ENCODE results near the gene LCN6. TPM values are rescaled to one million over a fixed set of nuclear protein-coding genes. Genes with fewer than 3 reads are reported as not detected.

LCN6 gene
- total and polyA plus RNA-seq, 2 of the 4 experiments (the other 2 are of a cell fraction) = not detected

DNA sequence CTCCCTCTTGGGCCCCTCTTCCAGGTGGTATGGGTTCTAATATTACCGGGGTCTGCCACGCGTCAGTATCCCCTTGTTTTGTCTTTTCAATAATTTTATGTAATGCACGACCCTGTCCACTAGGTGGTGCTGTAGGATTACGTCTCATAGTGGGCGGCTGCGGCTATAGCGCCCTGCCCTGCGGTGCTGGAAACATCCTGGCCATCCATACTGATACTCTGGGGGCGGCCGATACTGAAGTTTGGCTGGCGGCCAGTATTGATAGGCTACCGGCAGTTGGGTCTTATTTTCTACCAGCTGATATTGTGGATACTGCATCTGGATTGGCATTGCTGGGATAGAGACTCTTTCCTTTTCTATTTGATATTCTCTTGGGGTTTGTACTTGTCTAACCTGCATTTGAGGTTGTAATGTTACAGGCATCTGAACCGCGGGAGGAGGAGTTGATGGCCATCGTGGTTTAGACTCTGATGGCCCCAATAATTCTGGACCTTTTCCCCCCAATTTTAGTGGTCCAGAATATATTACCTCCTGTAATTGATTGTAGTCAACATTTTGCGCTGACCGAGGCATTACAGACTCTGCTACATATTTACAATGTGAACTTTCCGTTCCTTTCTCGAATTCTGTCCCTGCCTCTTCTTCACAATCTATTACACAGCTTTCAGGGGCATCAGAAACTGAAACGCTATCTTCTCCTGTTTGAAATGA lies 39.5 kb upstream of the LCN6 start:
- H3K4me3 ChIP-seq (ENCODE audit: insufficient read depth, low read depth, low read length) = no peak overlapping the region
- no peak overlapping the region for H4K91ac ChIP-seq (ENCODE audit: insufficient read depth, low read depth, low read length)
- H3K9me3 ChIP-seq (ENCODE audit: control insufficient read depth, insufficient read depth, low read length) = no peaks in the 10 kb centered on the region
- H3K27me3 ChIP-seq (ENCODE audit: control insufficient read depth, insufficient read depth, low read length) = peaks cover 5% of the 10 kb centered on the region; the same call in 1 of the 2 replicates
- no peak overlapping the region for H3K18ac ChIP-seq (ENCODE audit: low read depth, low read length)
- TF ChIP-seq FOS (IDR thresholded peaks at IDR 0.05; ENCODE audit: low read depth, low read length) (no peak), POLR2A (IDR thresholded peaks at IDR 0.05; ENCODE audit: low read depth, low read length) (no peak), SMC3 (IDR thresholded peaks at IDR 0.05; ENCODE audit: low read depth, low read length) (peak; percentile 68), RAD21 (IDR thresholded peaks at IDR 0.05; ENCODE audit: low read length) (peak; percentile 88), MXI1 (IDR thresholded peaks at IDR 0.05; ENCODE audit: borderline replicate concordance, low read depth, low read length) (no peak)
- TF ChIP-seq, protein P1, sequence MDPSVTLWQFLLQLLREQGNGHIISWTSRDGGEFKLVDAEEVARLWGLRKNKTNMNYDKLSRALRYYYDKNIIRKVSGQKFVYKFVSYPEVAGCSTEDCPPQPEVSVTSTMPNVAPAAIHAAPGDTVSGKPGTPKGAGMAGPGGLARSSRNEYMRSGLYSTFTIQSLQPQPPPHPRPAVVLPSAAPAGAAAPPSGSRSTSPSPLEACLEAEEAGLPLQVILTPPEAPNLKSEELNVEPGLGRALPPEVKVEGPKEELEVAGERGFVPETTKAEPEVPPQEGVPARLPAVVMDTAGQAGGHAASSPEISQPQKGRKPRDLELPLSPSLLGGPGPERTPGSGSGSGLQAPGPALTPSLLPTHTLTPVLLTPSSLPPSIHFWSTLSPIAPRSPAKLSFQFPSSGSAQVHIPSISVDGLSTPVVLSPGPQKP (IDR thresholded peaks at IDR 0.05; ENCODE audit: borderline replicate concordance, low read depth, low read length) = no peak
- TF ChIP-seq, protein P2, sequence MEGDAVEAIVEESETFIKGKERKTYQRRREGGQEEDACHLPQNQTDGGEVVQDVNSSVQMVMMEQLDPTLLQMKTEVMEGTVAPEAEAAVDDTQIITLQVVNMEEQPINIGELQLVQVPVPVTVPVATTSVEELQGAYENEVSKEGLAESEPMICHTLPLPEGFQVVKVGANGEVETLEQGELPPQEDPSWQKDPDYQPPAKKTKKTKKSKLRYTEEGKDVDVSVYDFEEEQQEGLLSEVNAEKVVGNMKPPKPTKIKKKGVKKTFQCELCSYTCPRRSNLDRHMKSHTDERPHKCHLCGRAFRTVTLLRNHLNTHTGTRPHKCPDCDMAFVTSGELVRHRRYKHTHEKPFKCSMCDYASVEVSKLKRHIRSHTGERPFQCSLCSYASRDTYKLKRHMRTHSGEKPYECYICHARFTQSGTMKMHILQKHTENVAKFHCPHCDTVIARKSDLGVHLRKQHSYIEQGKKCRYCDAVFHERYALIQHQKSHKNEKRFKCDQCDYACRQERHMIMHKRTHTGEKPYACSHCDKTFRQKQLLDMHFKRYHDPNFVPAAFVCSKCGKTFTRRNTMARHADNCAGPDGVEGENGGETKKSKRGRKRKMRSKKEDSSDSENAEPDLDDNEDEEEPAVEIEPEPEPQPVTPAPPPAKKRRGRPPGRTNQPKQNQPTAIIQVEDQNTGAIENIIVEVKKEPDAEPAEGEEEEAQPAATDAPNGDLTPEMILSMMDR (conservative IDR thresholded peaks at IDR 0.05; ENCODE audit: low read depth, low read length) = peak; percentile 81
- no peak overlapping the region for H3K56ac ChIP-seq (ENCODE audit: extremely low read depth, insufficient read depth, low read length)
- peaks cover 9% of the 10 kb centered on the region for H4K20me1 ChIP-seq (ENCODE audit: insufficient read depth, low read length)
- no peaks in the 10 kb centered on the region for H3K9me1 ChIP-seq (ENCODE audit: insufficient read depth, low read length)
- H2BK120ac ChIP-seq (ENCODE audit: low read depth, low read length) = no peak overlapping the region
- H2AK9ac ChIP-seq (replicated peaks; ENCODE audit: low read depth, low read length, poor library complexity) = peak overlapping the region; percentile 77
- WGBS, 2 experiments (ENCODE audit: extremely low coverage in 2 of 2, insufficient read length in 1 of 2) = no CpG with 5 or more reads among the region's 21 CpGs
- intact Hi-C loops (cut with micrococcal nuclease) (loop anchor here (1.0 kb wide), 2 partner anchors 241 to 247 kb away; no protein-coding TSS in a partner anchor), in situ Hi-C loops (cut with MboI; ENCODE audit: low sequenced_read_pairs) (loop anchor here (10.0 kb wide), 1 partner anchor 247 kb away; the partner anchor contains the start of gene FUT7), dilution Hi-C loops (cut with HindIII; ENCODE audit: low sequenced_read_pairs, unreplicated experiment) (no loop called here)
- no peak overlapping the region for H4K5ac ChIP-seq (ENCODE audit: low read depth, low read length)
- CTCF ChIA-PET = interaction anchor here (1.2 kb wide), 1 partner anchor 247 kb away, joined by 4 read pairs; no protein-coding TSS in a partner anchor
- no peak overlapping the region for H3K9ac ChIP-seq (ENCODE audit: low read depth, low read length)
- H4K8ac ChIP-seq (ENCODE audit: low read depth in 2 of 2, low read length in 2 of 2) = no peak overlapping the region
- no peak overlapping the region for H2BK15ac ChIP-seq (ENCODE audit: low read depth, low read length)
- H3K4me1 ChIP-seq (ENCODE audit: control insufficient read depth, insufficient read depth, low read length) = peaks cover 5% of the 10 kb centered on the region; the same call in 1 of the 2 replicates
- H3K4ac ChIP-seq (ENCODE audit: low read depth, low read length) = no peak overlapping the region
- no TSS peak for BruUV-seq (replicated peaks)
- H3K4me2 ChIP-seq (ENCODE audit: low read depth, low read length) = peak overlapping the region; percentile 17; the same call in 1 of the 2 replicates
- H2BK20ac ChIP-seq (ENCODE audit: low read depth, low read length) = no peak overlapping the region
- no peak for ATAC-seq (ENCODE audit: low read depth)
- H2AFZ ChIP-seq (replicated peaks; ENCODE audit: low read length, poor library complexity) = peak overlapping the region; percentile 41
- H3K27ac ChIP-seq (ENCODE audit: insufficient read depth, low read length) = no peak overlapping the region
- POLR2A ChIA-PET (ENCODE audit: unreplicated experiment) = no interaction called here
- H2AK5ac ChIP-seq (ENCODE audit: low read depth, low read length) = no peak overlapping the region
- H3K36me3 ChIP-seq (ENCODE audit: control insufficient read depth, insufficient read depth, low read length) = peaks cover 3% of the 10 kb centered on the region; the same call in 1 of the 2 replicates
- peaks cover 3 to 17% of the 10 kb centered on the region in 2 experiments; a peak in 3 of 4 replicates for H3K79me1 ChIP-seq (ENCODE audit: low read depth in 1 of 2, low read length in 2 of 2)
- H3K23ac ChIP-seq (ENCODE audit: low read depth, low read length) = no peak overlapping the region
- H3K14ac ChIP-seq (replicated peaks; ENCODE audit: low read depth, low read length) = no peak overlapping the region
- peak; percentile 42 for DNase-seq
- no peak overlapping the region for H2BK5ac ChIP-seq (ENCODE audit: low read depth, low read length, poor library complexity, severe bottlenecking)

Measured in IMR-90 (cell line).